Mucosa of descending colon (tissue), 3 donors: ENCODE data around the gene WDR70. TPM values are rescaled to one million over a fixed set of nuclear protein-coding genes. Genes with fewer than 3 reads are reported as not detected.

Experiments used
- ATAC-seq: fragments of 200-7000 bp; cut with Tn5 transposase; one replicate; pipeline ENCODE4 v1.9.1; 2020; ENCODE audit warnings: mild to moderate bottlenecking, moderate library complexity
- DNase-seq, 3 donors: peaks; one replicate each; pipeline ENCODE4 v3.0.0-alpha.2; 2020
- H3K36me3 ChIP-seq: fragments of 200-600 bp; one replicate; pipeline ENCODE4 v1.8.0; 2021; ENCODE audit warnings: low read depth, mild to moderate bottlenecking
- H3K4me1 ChIP-seq: fragments of 200-600 bp; one replicate; pipeline ENCODE4 v1.8.0; 2021; ENCODE audit warnings: low read depth, mild to moderate bottlenecking
- H3K4me3 ChIP-seq: fragments of 200-600 bp; one replicate; pipeline ENCODE4 v1.8.0; 2021; ENCODE audit warnings: mild to moderate bottlenecking
- H3K9me3 ChIP-seq: fragments of 200-600 bp; one replicate; pipeline ENCODE4 v1.8.0; 2021; ENCODE audit warnings: mild to moderate bottlenecking
- intact Hi-C, 2 donors: fragments of 100-400 bp; cut with DNase I in 1 of 2; cut with micrococcal nuclease in 1 of 2; formaldehyde crosslinking; loops; one replicate each; pipeline versions ENCODE4 v1.11.0 to v1.11.1; 2022; cut with DNase I, micrococcal nuclease
- total RNA-seq, 3 donors: library from RNA; stranded (reverse); fragmentation: NEBNext Ultra II Directional in 2 of 3; extraction: Animal tissue kit (Norgen Biotek cat#: 25700) in 2 of 3; gene quantifications; one replicate each; pipeline versions ENCODE4 v1.2.1 to v1.2.4, GENCODE V29; 2021 to 2023
- TF ChIP-seq, protein P1 (sequence below): fragments of 200-600 bp; IDR thresholded peaks from one replicate; pipeline ENCODE4 v1.8.0; 2022; ENCODE audit warnings: antibody characterized with exemption, mild to moderate bottlenecking
- donor health status: DM: no; HTN: no; CAD: no; lungs with moderate emphysema.
- donor health status: DM: no; HTN: no; CAD: no.
- donor health status: DM: no; HTN: yes; CAD: no.

The WDR70 gene
- total RNA-seq, 3 donors from 2014 or later: 19.5 to 42.5 (median 38.0) TPM

DNA sequence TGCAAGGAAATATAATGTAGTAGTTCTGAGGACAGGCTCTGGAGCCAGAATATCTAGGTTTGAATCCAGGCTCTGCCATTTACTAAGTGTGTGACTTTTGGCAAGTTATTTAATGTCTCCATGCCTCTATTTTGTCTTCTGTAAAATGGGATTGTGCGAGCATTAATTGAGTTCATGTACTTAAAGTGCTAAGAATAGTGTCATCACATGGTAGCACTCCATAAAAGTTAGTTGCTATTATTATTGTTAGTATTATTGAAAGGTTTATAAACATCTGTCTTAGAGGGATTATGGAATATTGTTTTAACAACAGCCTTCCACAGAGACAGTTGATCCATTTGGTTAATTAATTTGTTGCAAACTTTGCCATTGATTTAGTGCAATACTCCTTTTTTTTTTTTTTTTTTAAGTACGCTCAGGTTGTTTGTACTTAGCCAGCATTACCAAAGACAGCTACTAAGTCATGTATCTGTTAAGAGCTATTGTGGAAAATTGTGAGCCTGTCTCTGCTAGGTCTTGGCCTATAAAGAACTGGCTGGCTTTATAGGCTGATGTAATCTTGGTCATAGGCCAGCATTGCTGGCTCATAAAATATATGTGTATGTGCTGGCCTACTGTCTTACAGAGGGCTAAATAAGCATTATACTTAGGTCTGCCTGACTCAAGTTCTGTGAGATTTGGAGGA lies 174.7 kb downstream of the WDR70 start:
- TF ChIP-seq, protein P1, sequence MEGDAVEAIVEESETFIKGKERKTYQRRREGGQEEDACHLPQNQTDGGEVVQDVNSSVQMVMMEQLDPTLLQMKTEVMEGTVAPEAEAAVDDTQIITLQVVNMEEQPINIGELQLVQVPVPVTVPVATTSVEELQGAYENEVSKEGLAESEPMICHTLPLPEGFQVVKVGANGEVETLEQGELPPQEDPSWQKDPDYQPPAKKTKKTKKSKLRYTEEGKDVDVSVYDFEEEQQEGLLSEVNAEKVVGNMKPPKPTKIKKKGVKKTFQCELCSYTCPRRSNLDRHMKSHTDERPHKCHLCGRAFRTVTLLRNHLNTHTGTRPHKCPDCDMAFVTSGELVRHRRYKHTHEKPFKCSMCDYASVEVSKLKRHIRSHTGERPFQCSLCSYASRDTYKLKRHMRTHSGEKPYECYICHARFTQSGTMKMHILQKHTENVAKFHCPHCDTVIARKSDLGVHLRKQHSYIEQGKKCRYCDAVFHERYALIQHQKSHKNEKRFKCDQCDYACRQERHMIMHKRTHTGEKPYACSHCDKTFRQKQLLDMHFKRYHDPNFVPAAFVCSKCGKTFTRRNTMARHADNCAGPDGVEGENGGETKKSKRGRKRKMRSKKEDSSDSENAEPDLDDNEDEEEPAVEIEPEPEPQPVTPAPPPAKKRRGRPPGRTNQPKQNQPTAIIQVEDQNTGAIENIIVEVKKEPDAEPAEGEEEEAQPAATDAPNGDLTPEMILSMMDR: no peak
- Histone ChIP-seq H3K36me3 (no peaks in the 10 kb centered on the region), H3K9me3 (no peaks in the 10 kb centered on the region), H3K4me1 (no peaks in the 10 kb centered on the region), H3K4me3 (no peak overlapping the region)
- peak in 1 of 3 donors; percentile 63 for DNase-seq
- peak; percentile 76 for ATAC-seq
- intact Hi-C loops: no loop called here

DNA sequence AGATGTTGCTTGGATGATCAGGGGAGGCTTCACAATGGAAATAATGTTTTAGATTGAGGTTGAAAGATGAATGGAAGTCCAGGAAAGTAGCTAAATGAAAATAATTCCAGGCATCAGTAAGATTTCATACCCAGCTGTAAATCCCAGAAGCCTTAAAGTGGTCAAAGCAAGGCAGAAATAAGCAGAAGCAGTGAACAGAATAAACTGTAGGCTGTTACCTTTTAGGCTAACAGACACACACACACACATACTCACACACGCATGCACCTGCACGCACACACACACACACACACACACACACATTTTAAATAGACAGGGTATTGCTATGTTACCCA lies 175.3 kb downstream of the WDR70 start:
- intact Hi-C loops: no loop called here
- H3K4me1 ChIP-seq: no peaks in the 10 kb centered on the region

DNA sequence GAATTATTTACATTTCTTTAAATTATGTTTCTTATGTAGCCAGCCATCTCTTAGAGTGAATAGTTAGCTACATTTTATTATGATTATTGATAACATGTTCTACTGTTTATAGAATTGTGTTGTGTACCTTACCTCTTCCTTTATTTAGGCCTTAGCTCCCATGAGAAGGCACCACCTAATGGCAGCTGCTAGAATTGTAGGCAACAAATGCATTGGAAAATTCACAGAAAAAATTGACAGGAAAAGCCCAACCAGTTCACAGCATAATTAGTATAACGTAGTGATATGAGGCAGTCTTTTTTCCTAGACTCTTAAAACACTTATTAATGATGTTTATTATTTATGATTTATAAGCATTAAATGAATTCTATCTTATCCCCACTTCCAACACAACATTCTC lies 175.8 kb downstream of the WDR70 start:
- H3K4me1 ChIP-seq: no peaks in the 10 kb centered on the region
- TF ChIP-seq, protein P1: no peak
- intact Hi-C loops: no loop called here
- H3K9me3 ChIP-seq: no peaks in the 10 kb centered on the region
- no peaks in the 10 kb centered on the region for H3K36me3 ChIP-seq
- ATAC-seq (peak; percentile 23), DNase-seq (peak in 1 of 3 donors; percentile 15)
- H3K4me3 ChIP-seq: no peak overlapping the region

More for the DNA sequence above, 175.3 kb downstream of the WDR70 start:
- TF ChIP-seq, protein P1: no peak
- no peaks in the 10 kb centered on the region for H3K9me3 ChIP-seq
- ATAC-seq: no peak
- no peaks in the 10 kb centered on the region for H3K36me3 ChIP-seq
- no peak for DNase-seq
- no peak overlapping the region for H3K4me3 ChIP-seq

DNA sequence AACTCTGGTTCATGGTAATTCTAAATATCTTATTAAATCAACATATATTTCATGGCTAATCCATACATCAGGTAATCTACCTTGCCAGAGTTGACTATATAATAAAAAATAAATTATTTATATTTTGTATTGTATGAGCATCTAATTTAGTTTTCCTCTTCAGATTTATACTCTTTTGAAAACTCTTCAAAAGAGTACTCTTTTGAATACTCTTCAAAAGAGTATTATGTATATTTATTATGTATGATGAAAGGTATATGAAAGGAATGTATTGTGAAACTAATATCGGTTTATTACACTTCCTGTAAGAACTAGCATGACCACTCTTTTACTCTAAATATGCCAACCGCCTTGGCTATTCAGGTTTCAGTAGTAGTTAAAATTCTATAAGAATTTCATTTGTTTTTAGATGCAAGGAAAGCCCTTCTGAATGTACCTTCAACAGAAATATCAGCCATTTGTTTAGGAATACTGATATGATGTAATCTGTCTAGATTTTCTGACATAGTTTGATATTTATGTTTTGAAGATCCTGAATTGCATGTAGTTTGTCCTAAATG lies 178.7 kb downstream of the WDR70 start:
- no peak for DNase-seq
- Histone ChIP-seq H3K36me3 (no peaks in the 10 kb centered on the region), H3K4me3 (no peak overlapping the region), H3K4me1 (no peaks in the 10 kb centered on the region), H3K9me3 (no peaks in the 10 kb centered on the region)
- TF ChIP-seq, protein P1: no peak
- intact Hi-C loops: no loop called here
- ATAC-seq: no peak

DNA sequence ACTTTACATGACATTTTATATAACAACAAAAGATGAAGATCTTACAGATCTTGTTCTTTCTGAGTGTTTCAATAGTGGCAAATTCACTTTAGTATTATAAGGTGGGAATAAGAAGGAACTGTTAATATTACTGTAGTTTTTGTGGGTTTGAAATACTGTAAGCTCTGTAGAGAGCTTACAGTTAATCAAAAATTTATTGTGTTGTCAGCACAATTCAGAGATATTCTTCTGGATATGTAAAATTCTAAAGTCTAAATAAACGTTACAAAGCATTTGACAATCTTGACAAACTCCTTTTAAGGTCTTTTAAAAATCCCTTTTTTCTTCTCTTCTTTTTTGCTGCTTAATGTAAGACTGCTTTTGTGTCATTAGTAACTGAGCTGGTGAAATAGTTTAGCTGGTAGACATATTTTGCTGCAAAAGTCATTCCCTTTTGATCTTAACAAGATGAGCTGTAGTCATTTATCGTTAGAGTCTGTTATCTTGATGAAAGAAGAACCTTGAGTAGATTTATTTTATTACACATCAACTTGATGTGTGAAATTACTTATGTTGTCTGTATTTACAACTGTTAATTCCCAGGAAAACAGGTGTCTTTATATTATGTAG lies 186.0 kb downstream of the WDR70 start:
- DNase-seq (no peak), ATAC-seq (no peak)
- H3K9me3 ChIP-seq: no peaks in the 10 kb centered on the region
- H3K36me3 ChIP-seq: no peaks in the 10 kb centered on the region
- peaks cover 6% of the 10 kb centered on the region for H3K4me1 ChIP-seq
- TF ChIP-seq, protein P1: no peak
- intact Hi-C loops: no loop called here
- H3K4me3 ChIP-seq: no peak overlapping the region
